GM18951 (cell line): ENCODE results near the gene POLR3G.

Experiments
- POLR2A ChIP-seq: IDR thresholded peaks from 4 replicates; pipeline ENCODE4 v1.6.1; 2011; ENCODE audit warnings: mild to moderate bottlenecking; ENCODE audit not compliant: insufficient read length, insufficient read depth; ENCODE audit errors: extremely low read depth
- in situ Hi-C: fragments of 300-500 bp; cut with MboI; formaldehyde crosslinking; loops from one replicate; pipeline ENCODE4 v1.12.0; 2022; ENCODE audit warnings: low sequenced_read_pairs, mixed read lengths, inconsistent platforms; ENCODE audit not compliant: unreplicated experiment

POLR3G gene

DNA sequence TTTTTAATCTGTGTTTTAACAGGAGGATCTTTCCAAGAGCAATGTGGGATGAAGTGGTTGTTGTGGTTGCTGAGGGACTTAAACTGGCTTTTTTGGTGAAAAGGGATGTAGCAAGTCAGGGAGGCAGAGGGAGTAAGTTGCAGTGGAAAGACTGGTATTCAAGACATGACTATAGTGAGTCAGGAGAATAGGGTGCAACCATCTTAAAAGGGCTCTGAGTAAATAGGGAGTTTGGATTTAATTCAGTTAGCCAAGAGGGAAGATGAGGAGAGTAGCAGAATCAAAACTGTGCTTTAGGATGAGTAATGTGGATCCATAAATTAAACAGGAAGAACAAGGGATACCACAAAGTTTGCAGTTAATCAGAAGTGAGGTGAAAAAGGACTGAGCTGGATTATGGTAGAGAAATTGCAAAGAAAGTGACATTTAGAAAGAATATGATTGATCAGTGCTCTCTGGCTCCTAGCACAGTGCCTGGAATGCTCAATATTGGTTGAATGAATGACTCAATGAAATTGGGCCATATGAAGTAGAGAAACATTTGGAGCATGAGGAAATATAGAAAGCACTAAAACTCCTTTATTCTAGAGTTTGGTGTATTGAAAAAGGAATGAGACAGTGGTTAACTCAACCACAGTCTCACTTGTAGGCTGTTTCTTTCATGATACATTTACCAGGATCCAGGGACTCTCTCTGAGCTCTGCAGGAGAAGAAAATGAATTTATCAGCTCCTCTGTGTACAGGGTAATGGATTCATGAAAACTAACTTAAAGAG is 5.1 kb downstream of the POLR3G start:
- in situ Hi-C loops, result no loop called here
- no peak for TF ChIP-seq POLR2A

DNA sequence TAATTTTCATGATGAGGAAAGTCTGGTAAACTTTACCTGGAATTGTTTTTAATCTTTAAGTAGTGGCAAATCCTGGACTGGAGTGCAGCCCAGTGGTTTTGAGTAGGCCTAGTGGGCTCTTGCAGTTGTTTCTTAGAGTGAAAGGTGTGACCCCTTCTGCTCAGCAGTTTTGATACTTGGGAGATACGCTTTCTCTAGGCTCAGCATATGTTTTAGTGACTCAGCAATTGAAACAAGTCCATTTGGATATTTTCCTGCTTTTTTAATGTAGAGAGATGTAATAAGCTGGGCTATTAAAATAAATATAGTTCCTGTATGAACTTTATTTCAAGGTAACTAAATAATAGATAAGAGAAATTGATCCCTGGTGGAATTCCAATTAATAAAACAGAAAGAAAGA is 6.0 kb downstream of the POLR3G start:
- no peak for TF ChIP-seq POLR2A
- in situ Hi-C loops, result no loop called here

DNA sequence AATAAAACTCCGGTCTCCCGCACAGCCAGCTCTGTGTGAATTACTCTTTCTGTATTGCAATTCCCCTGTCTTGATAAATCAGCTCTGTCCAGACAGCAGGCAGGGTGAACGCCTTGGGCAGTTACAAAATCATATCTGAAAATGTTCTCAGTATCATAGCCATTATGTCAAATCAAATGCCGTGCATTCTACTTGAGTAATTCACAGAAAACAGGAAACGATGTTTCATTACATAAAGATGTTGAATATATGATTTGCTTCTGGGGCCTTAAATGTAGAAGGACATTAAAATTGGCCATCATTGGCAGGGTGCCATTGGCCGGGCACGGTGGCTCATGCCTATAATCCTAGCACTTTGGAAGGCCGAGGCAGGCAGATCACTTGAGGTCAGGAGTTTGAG is 8.5 kb downstream of the POLR3G start:
- no peak for TF ChIP-seq POLR2A

DNA sequence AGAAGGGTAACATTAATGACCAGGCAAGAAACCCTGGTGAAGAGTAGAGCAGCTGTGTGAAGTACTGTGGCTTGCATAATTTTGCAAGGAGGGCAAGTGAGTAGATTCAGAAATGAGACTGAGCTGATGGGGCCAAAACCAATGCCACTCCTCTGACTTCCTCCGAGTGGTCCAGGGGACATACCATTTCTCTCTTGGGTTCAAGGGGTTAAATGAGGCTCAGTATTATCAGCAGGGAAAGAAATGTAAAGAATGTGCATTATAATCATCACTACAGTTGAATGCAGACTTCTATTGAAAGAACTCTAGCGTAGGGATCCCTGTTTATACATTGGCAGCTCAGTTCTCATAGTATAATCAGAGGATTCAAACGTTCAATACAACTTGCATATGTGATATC is 9.9 kb downstream of the POLR3G start:
- no peak for TF ChIP-seq POLR2A
- in situ Hi-C loops, result no loop called here

More for the DNA sequence above, 8.5 kb downstream of the POLR3G start:
- in situ Hi-C loops, result no loop called here

DNA sequence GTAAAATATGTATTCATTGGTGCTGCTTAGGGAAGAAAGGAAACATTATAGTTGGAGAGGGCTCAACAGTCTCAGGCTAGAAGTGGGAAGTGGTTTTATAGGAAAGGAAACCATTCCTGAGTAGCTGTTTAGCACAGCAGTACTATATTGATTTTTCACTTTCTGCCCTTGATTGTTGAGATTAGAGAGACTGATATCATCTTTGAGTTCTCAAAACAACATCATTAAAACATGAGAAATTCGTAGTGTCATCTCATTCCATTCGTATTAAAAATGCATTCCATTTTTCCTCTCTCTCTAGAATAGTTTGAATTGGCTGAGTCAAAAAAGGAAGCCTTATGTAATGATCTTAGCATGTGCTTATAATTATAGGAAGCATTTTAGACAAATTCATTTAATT is 14.1 kb downstream of the POLR3G start:
- in situ Hi-C loops, result no loop called here
- TF ChIP-seq POLR2A, result no peak

DNA sequence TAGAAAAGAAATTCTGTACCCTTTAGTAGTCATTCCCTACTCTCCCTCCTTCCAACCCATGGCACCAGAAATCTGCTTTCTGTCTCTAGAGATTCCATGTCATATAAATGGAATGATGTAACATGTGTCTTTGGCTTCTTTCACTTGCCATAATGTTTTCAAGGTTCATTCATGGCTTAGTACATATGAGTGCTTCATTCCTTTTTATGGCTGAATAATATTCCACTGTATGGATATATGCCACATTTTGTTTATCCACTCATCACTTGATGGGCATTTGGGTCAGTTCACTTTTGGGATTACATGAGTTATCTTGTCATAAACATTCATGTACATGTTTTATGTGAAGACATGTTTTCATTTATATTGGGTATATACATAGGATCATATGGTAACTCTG is 19.4 kb downstream of the POLR3G start:
- in situ Hi-C loops, result no loop called here
- TF ChIP-seq POLR2A, result no peak

DNA sequence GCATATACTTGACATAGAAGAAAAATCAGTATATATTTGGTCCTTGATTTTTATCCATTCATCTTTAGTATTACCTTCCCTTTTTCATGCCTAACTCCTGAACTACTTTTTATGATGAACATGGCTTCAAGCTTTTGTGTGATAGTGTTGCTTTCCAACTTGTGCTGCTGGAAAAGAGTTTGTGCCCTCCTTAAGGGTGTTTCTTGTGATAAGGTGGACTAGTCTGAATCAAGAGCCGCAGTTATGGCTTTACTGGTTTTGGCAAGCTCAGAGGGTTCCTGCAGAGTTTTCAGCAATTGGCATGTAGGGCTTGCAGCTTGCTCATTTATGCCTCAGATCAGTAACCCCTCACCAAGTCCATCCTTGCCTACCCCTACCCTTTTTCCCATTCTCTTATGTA is 20.5 kb downstream of the POLR3G start:
- in situ Hi-C loops, result no loop called here
- TF ChIP-seq POLR2A, result no peak

DNA sequence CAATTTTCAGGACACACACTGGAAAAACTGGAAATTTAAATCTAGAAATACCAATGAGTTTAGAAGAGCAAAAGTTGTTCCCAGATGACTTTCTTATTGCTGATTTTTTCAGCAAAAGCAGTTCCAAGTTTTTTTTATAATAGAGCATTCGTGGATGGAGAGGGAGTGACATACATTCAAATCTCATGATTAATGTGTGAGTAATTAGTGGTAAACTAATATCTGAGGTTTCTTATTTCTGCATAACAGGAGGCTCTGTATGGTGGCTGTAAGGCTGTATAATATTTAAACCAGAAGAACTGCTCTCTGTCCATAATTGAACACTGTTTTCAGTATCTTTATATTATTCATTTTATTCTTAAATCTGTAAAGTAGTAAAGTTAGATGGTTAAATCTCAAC is 28.9 kb downstream of the POLR3G start:
- TF ChIP-seq POLR2A, result no peak
- in situ Hi-C loops, result no loop called here

DNA sequence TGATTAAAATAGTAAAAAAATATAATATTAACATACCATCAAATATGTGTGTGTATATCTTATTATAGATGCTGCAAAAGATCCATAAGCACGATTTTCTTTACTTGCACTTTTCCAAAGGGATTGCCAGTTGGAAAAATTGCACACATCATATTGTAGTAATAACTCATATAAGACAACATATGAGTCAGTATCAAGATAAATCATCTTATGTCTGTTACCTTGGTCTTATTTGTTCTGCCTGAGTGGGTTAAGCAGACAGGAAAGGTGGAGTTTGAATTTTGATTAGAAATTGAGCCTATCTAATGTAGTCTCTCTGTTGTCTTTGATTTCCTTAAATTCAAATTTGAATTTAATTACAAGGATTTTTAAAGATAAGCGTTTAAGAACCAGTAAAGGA is 30.1 kb downstream of the POLR3G start:
- in situ Hi-C loops, result no loop called here
- no peak for TF ChIP-seq POLR2A

DNA sequence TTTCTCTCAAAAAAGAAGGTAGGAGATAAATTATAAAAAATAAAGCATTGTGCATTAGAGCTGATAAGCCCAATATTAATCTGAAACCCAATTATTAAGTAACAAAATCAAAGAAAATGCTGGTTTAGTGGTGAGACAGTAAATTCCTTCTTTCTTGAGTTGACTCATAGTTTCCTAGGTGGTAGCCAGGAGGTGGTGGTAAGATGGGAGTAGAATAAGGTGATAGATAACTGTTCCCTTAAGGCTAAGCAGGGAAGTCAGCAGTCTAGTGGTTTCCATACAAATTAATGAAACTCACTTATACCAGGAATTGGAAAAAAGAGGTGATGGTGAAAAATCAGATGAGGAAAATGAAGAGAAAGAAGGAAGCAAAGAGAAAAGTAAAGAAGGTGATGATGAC is 31.6 kb downstream of the POLR3G start:
- in situ Hi-C loops, result no loop called here
- no peak for TF ChIP-seq POLR2A

DNA sequence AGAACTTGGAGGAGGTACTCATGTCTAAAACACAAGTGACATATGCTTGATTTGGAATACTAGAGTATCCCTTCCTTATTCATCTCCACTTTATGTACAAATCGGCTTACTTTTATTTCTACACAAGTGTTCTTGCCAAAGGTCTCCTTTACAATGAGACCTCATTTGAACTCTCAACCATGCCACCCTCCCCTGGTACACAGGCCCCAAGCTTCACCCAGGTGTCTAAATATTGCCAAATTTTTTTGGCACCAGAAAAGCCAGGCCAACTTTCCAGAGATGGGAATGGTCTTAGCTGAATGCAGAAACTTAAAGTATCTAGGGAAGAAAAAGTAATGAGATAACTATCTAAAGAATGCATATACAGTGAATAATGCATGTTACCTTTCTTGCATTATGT is 35.8 kb downstream of the POLR3G start:
- TF ChIP-seq POLR2A, result no peak
- in situ Hi-C loops, result no loop called here

DNA sequence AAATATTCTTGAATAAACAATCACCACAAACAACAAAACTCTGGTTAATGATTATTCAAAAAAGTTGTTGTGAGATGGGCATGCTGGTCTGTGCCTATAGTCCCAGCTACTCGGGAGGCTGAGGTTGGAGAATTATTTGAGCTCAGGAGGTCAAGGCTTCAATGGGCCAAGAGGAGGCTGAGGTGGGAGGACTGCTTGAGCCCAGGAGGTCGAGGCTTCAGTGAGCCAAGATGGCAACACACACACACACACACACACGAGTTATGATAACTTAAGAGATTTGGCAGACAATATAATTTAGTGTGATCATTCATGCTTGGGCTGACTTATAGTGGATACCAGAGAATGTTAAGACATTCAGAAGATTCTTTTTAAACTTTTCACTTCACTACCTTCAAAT is 39.9 kb downstream of the POLR3G start:
- in situ Hi-C loops, result no loop called here
- TF ChIP-seq POLR2A, result no peak

DNA sequence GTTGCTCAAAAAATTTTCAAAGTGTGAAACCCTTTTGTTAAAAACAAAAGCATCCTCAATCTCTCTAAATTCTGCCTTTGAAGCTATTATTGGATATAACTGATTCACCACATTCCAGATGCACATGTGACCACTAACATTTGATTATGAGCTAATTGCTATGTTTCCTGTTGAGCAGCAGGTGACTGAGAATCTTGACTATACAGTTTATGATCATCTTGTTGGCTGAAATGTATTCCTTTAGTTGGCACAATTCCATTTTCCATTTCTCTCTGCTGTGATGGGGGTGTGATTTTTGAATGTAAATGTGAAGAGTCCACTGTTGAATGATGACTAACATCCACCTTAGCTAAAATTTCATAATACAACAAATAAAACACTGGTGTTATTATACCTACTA is 44.0 kb downstream of the POLR3G start:
- in situ Hi-C loops, result no loop called here

DNA sequence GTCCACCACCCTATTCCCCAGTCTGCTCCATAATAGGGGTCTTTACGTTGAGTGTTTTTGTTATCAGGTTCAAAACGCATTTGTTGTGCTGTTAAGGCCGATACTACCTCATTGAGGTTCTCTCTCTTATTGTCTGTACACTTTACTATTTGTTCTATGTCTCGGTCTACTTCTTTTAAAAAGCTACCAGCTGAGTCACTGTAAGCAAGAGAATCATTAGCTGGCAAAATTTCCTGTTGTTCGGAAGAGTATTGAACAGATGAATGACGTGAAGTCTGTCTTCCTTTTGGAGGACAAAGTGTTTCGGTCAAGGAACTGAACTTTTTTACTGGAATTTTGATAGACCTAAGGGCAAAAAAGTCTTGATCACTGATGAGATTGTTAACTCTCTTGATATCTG is 44.4 kb downstream of the POLR3G start:
- in situ Hi-C loops, result no loop called here
- no peak for TF ChIP-seq POLR2A

More for the DNA sequence above, 44.0 kb downstream of the POLR3G start:
- TF ChIP-seq POLR2A, result no peak

DNA sequence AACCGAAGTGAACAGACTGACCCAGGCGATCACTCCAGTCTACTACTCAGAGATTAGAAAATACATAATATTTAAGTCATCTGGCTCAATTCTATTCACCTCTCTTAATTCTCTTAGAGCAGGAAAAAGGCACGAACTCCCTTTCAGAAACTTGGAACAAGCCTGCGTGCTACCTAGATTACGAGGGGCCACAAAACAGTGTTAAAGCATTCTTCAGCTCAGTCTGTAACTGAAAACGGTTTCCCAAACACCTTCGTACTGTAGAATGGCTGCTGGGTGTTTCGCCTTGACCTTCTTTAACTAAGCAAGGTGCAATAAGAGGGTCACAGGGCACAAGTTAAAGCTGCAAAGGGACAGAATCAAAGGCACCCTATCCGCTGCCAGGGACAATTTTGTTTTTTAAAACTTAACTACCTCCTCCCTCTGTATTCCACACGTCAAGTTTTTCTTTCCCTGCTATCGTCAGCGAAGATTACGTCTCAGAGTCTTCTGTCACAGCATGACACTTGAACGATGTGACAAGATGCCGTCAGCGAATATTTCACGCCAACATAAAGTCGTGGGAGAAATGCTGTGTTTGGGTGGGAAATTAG is 54.0 kb downstream of the POLR3G start:
- in situ Hi-C loops, result no loop called here
- TF ChIP-seq POLR2A, result no peak
